ENCODE data around the gene PRKAR2A.
"Not testable (repeated sequence)": the region's sequence is repeated elsewhere in the genome, so short reads cannot be mapped to it uniquely, and the experiment has no call there.

PRKAR2A gene

DNA sequence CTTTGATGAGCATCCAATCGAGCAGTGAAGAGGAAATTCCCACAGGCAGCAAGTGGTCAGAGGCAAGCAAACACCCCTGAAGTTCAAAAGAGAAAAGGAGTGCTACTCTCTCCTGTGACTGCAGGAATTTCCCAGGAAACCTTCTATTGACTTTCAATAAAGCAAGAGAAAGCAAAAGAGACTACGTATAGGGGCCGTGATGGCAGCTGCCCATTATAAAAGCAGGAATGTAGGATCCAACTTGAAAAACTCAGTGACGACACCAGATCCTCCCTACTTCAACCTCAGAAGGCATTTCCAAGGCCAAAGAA, 77.5 kb downstream of the PRKAR2A start:
- Histone ChIP-seq H3K9ac (ENCODE audit: low read length) (no peak overlapping the region), H3K36me3 (ENCODE audit: control insufficient read depth, insufficient read depth, low read length) (0 out of 2 replicates have a peak, but pooled peaks cover 11% of the 10 kb centered on the region), H3K27me3 (ENCODE audit: control insufficient read depth, insufficient read depth, low read length) (no peaks in the 10 kb centered on the region), H3K27ac (ENCODE audit: low read depth, low read length) (no peak overlapping the region), H3K4me1 (ENCODE audit: control insufficient read depth, insufficient read depth, low read length) (peaks cover 9% of the 10 kb centered on the region; the same call in 1 of the 2 replicates), H3K4me3 (ENCODE audit: low read depth, low read length) (no peak overlapping the region), H3K9me3 (ENCODE audit: control insufficient read depth, insufficient read depth, low read depth, low read length) (no peaks in the 10 kb centered on the region)

DNA sequence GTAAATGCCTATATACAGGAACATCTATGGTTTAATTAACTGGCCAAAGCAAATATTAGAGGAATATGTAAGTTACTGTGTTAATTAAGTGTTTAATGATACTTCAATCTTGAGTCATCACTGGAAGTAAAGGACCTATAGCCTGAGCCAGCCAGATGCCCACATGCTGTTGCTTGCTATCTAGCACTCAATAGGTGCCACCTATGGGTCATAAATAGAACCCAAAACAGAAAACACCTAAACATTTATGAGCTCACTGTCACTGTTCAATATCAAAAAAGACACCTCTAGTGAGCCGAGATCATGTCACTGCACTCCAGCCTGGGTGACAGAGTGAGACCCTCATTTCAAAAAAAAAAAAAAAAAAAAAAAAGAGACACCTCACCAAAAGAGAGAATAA, 82.3 kb downstream of the PRKAR2A start:
- H3K4me1 ChIP-seq (ENCODE audit: control insufficient read depth, insufficient read depth, low read length), result peaks cover 8% of the 10 kb centered on the region; the same call in 1 of the 2 replicates
- H3K9me3 ChIP-seq (ENCODE audit: control insufficient read depth, insufficient read depth, low read depth, low read length), result no peaks in the 10 kb centered on the region
- H3K9ac ChIP-seq (ENCODE audit: low read length), result no peak overlapping the region
- peaks cover 3% of the 10 kb centered on the region; the same call in 1 of the 2 replicates for H3K36me3 ChIP-seq (ENCODE audit: control insufficient read depth, insufficient read depth, low read length)
- no peak overlapping the region for H3K27ac ChIP-seq (ENCODE audit: low read depth, low read length)
- no peak overlapping the region for H3K4me3 ChIP-seq (ENCODE audit: low read depth, low read length)
- no peaks in the 10 kb centered on the region for H3K27me3 ChIP-seq (ENCODE audit: control insufficient read depth, insufficient read depth, low read length)

DNA sequence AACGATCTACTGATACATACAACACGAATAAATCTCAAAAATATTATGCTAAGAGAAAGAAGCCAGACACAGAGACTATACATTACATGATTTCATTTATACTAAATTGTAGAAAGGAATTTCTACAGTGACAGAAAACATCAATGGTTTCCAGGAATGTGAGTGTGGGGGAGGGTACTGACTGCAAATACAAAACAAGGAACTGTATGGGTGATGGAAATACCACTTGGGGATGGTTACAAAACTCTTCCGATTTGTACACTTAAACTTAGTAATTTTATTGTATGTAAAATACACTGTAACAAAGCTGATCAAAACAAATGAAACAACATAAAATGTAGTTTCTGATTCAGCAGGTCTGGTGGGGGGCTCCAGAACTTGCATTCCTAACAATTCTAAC, 84.9 kb downstream of the PRKAR2A start:
- H3K9ac ChIP-seq (ENCODE audit: low read length), result no peak overlapping the region
- H3K4me3 ChIP-seq (ENCODE audit: low read depth, low read length), result no peak overlapping the region
- peaks cover 3% of the 10 kb centered on the region; the same call in 1 of the 2 replicates for H3K36me3 ChIP-seq (ENCODE audit: control insufficient read depth, insufficient read depth, low read length)
- no peaks in the 10 kb centered on the region for H3K4me1 ChIP-seq (ENCODE audit: control insufficient read depth, insufficient read depth, low read length)
- no peaks in the 10 kb centered on the region for H3K9me3 ChIP-seq (ENCODE audit: control insufficient read depth, insufficient read depth, low read depth, low read length)
- H3K27ac ChIP-seq (ENCODE audit: low read depth, low read length), result no peak overlapping the region
- no peaks in the 10 kb centered on the region for H3K27me3 ChIP-seq (ENCODE audit: control insufficient read depth, insufficient read depth, low read length)

DNA sequence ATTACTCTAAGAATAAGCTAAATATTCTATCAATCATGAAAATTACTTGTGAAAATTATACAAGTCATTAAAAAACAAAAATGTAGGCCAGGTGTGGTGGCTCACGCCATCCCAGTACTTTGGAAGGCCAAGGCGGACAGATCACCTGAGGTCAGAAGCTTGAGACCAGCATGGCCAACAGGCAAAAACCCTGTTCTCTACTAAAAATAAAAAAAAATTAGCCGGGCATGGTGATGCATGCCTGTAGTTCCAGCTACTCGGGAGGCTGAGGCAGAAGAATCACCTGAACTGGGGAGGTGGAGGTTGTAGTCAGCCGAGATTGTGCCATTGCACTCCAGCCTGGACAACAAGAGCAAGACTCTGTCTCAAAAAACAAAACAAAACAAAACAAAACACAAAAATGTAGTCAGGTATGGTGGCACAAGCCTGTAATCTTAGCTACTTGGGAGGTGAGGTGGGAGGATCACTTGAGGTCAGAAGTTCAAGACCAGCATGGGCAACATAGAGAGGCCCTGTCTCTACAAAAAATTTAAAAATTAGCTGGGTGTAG, 87.6 kb downstream of the PRKAR2A start:
- not testable (repeated sequence) for H3K36me3 ChIP-seq (ENCODE audit: control insufficient read depth, insufficient read depth, low read length); H3K9me3 ChIP-seq (ENCODE audit: control insufficient read depth, insufficient read depth, low read depth, low read length); H3K4me1 ChIP-seq (ENCODE audit: control insufficient read depth, insufficient read depth, low read length); H3K9ac ChIP-seq (ENCODE audit: low read length); H3K27me3 ChIP-seq (ENCODE audit: control insufficient read depth, insufficient read depth, low read length); H3K4me3 ChIP-seq (ENCODE audit: low read depth, low read length); H3K27ac ChIP-seq (ENCODE audit: low read depth, low read length)

DNA sequence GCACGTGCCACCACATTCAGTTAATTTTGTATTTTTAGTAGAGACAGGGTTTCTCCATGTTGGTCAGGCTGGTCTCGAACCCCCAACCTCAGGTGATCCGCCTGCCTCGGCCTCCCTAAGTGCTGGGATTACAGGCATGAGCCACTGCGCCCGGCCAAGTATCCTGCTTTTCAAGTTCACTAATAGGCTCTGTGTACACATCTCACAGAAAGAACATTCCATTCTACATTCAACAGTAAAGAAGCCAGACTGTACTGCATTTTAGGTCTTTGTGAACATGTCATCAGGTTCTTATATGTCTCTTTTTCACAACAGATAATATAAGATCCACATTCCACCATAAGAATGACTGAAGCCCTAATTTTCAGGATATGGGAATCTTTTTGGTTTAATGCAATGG, 88.1 kb downstream of the PRKAR2A start:
- not testable (repeated sequence) for H3K27me3 ChIP-seq (ENCODE audit: control insufficient read depth, insufficient read depth, low read length); H3K27ac ChIP-seq (ENCODE audit: low read depth, low read length); H3K9me3 ChIP-seq (ENCODE audit: control insufficient read depth, insufficient read depth, low read depth, low read length); H3K4me1 ChIP-seq (ENCODE audit: control insufficient read depth, insufficient read depth, low read length); H3K4me3 ChIP-seq (ENCODE audit: low read depth, low read length); H3K36me3 ChIP-seq (ENCODE audit: control insufficient read depth, insufficient read depth, low read length); H3K9ac ChIP-seq (ENCODE audit: low read length)

DNA sequence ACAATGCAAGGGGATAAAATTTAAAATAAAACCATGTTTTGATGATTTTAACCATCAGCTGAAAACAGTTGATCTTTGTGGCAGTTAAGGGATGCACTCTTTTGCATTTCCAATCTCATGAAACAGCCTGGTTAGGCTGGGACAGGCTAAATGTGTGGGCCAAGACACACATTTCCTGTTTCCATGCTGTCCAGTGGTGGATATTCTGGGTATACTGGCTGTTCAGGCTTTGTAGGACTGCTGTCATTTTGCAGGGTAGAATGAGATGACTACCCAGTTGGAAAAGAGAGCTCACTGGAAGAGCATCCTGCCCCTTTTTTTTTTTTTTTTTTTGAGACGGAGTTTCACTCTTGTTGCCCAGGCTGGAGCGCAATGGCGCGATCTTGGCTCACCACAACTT, 88.6 kb downstream of the PRKAR2A start:
- Histone ChIP-seq H3K9me3 (ENCODE audit: control insufficient read depth, insufficient read depth, low read depth, low read length) (no peaks in the 10 kb centered on the region), H3K9ac (ENCODE audit: low read length) (no peak overlapping the region), H3K36me3 (ENCODE audit: control insufficient read depth, insufficient read depth, low read length) (no peaks in the 10 kb centered on the region), H3K27me3 (ENCODE audit: control insufficient read depth, insufficient read depth, low read length) (no peaks in the 10 kb centered on the region), H3K4me3 (ENCODE audit: low read depth, low read length) (no peak overlapping the region), H3K27ac (ENCODE audit: low read depth, low read length) (no peak overlapping the region), H3K4me1 (ENCODE audit: control insufficient read depth, insufficient read depth, low read length) (no peaks in the 10 kb centered on the region)

DNA sequence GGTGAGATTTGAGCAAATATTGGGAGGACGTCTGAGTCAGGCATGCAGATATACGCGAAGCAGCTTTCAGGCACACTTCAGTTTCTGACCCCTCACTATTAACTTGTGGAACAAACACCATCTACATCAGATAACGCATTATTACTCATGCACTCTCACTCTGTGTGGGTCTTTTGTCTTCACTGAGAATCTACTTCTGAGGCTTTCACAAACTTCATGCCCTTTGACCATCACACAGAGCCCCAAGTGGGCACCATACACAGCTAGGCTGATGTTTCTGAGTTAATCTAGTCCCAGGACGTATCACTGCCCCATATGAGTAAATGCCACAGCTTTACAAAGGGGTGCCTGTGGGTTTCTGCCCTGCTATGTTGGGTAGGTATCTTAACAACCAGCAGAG, 91.0 kb downstream of the PRKAR2A start:
- Histone ChIP-seq H3K27ac (ENCODE audit: low read depth, low read length) (no peak overlapping the region), H3K36me3 (ENCODE audit: control insufficient read depth, insufficient read depth, low read length) (peaks cover 1% of the 10 kb centered on the region), H3K4me3 (ENCODE audit: low read depth, low read length) (no peak overlapping the region)

DNA sequence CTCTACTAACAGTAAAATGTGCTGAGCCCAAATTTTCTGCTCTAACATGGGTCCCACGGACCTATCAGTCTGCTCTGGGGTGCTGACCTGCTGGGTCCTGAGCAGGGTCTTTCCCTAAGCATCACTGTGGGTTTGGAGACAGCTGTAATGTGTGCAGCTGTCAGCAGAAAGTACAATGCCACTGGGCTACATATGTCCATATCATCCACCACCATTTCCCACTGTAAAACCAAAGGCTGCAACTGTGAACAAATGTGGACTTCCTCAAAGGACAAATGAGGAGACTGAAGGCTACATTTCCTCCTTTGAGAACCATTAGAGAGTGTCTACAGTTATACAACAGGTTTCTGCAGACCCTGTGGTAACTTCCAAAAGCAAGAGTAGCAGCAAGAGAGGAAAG, 96.8 kb downstream of the PRKAR2A start:
- H3K27me3 ChIP-seq (ENCODE audit: control insufficient read depth, insufficient read depth, low read length), result no peaks in the 10 kb centered on the region
- H3K4me1 ChIP-seq (ENCODE audit: control insufficient read depth, insufficient read depth, low read length), result no peaks in the 10 kb centered on the region
- H3K27ac ChIP-seq (ENCODE audit: low read depth, low read length), result no peak overlapping the region
- H3K4me3 ChIP-seq (ENCODE audit: low read depth, low read length), result no peak overlapping the region
- no peaks in the 10 kb centered on the region for H3K9me3 ChIP-seq (ENCODE audit: control insufficient read depth, insufficient read depth, low read depth, low read length)
- peaks cover 8% of the 10 kb centered on the region for H3K36me3 ChIP-seq (ENCODE audit: control insufficient read depth, insufficient read depth, low read length)
- no peak overlapping the region for H3K9ac ChIP-seq (ENCODE audit: low read length)

More for the DNA sequence above, 91.0 kb downstream of the PRKAR2A start:
- Histone ChIP-seq H3K4me1 (ENCODE audit: control insufficient read depth, insufficient read depth, low read length) (no peaks in the 10 kb centered on the region), H3K9ac (ENCODE audit: low read length) (no peak overlapping the region), H3K27me3 (ENCODE audit: control insufficient read depth, insufficient read depth, low read length) (no peaks in the 10 kb centered on the region), H3K9me3 (ENCODE audit: control insufficient read depth, insufficient read depth, low read depth, low read length) (no peaks in the 10 kb centered on the region)

DNA sequence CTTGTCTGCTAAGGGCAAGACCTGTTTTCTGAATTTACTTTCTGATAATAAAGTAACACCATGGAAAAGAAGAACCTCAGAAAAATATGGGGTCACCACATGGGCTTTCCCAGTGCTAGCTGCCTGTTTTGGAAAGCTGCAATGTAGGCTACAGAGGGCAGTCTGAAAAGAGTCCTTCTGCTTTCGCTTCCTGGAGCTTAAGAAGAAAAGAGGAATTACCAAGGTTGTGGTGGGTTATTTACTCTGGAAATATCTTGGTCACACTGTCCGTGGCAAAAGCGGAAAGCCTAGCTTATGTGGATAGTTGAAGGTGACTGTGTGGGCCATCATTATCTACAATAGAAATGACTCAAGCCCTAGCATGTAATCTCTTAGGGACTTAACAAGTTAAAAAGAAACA, 98.9 kb downstream of the PRKAR2A start:
- Histone ChIP-seq H3K27me3 (ENCODE audit: control insufficient read depth, insufficient read depth, low read length) (no peaks in the 10 kb centered on the region), H3K9ac (ENCODE audit: low read length) (no peak overlapping the region), H3K27ac (ENCODE audit: low read depth, low read length) (no peak overlapping the region), H3K36me3 (ENCODE audit: control insufficient read depth, insufficient read depth, low read length) (peaks cover 8% of the 10 kb centered on the region), H3K4me1 (ENCODE audit: control insufficient read depth, insufficient read depth, low read length) (no peaks in the 10 kb centered on the region), H3K4me3 (ENCODE audit: low read depth, low read length) (no peak overlapping the region), H3K9me3 (ENCODE audit: control insufficient read depth, insufficient read depth, low read depth, low read length) (no peaks in the 10 kb centered on the region)

DNA sequence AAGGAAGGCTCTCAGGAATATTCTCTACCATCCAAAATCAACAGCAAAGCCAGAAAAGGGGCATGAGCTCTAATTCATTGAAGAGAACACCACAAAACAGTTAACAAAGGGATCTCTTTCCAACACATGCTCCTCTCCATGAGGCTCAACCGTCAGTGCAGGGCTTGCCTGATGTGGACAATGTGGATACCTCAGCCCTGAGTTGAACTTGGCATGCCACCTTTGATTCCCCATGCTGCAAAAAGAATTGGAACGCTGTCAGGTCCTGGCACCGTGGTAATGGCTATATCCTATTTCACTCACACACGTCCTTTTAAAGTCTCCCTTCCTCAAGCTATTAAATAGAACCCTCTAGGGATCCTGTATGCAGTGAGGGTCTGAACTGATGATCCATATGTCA, 100.0 kb downstream of the PRKAR2A start:
- H3K9me3 ChIP-seq (ENCODE audit: control insufficient read depth, insufficient read depth, low read depth, low read length), result no peaks in the 10 kb centered on the region
- H3K27me3 ChIP-seq (ENCODE audit: control insufficient read depth, insufficient read depth, low read length), result no peaks in the 10 kb centered on the region
- no peak overlapping the region for H3K9ac ChIP-seq (ENCODE audit: low read length)
- H3K4me3 ChIP-seq (ENCODE audit: low read depth, low read length), result no peak overlapping the region
- no peaks in the 10 kb centered on the region for H3K4me1 ChIP-seq (ENCODE audit: control insufficient read depth, insufficient read depth, low read length)
- H3K36me3 ChIP-seq (ENCODE audit: control insufficient read depth, insufficient read depth, low read length), result peaks cover 8% of the 10 kb centered on the region
- H3K27ac ChIP-seq (ENCODE audit: low read depth, low read length), result no peak overlapping the region

DNA sequence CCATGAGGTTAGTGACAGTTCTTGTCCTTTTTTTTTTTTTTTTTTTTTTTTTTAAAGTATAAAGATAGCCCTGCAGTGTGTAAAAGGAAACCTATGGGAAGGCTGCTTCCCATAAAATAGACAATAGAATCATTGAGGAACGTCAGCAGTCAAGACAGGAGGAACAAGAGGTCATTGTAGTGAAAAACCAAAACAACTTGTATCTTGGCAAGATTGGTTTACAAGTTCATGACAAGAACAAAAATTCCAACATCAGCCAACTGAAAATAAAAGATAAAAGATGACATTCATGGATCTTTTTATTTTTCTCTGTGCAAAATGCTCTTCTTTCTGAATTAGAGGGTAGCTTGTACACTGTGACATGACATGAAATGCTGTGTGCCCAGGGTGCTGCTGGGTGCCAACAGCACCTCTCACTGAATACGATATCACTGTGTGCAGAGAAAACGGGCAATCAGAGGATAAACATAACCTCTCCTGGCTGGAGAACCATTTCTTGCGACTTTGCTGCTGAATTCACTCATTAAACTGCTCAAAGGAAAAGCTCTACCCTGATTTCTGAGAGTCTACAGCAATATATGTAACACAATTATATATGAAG, 100.6 kb downstream of the PRKAR2A start:
- Histone ChIP-seq H3K4me3 (ENCODE audit: low read depth, low read length) (no peak overlapping the region), H3K9me3 (ENCODE audit: control insufficient read depth, insufficient read depth, low read depth, low read length) (no peaks in the 10 kb centered on the region), H3K27ac (ENCODE audit: low read depth, low read length) (no peak overlapping the region), H3K4me1 (ENCODE audit: control insufficient read depth, insufficient read depth, low read length) (no peaks in the 10 kb centered on the region), H3K9ac (ENCODE audit: low read length) (no peak overlapping the region), H3K36me3 (ENCODE audit: control insufficient read depth, insufficient read depth, low read length) (peaks cover 8% of the 10 kb centered on the region), H3K27me3 (ENCODE audit: control insufficient read depth, insufficient read depth, low read length) (no peaks in the 10 kb centered on the region)
